ENCODE data around the gene GSK3A. TPM values are rescaled to one million over a fixed set of nuclear protein-coding genes. Genes with fewer than 3 reads are reported as not detected.
A peak's percentile ranks its signal among the peaks of the same experiment; 100 is the strongest.

GSK3A gene
- total and polyA plus RNA-seq, 9 of the 15 experiments (the other 6 are each of a cell fraction or from before 2014, with no cell fraction given) = 0.62 to 90.7 (median 33.3) TPM

- 0 out of 2 replicates have a peak, but pooled peaks have one; percentile 10 for TF ChIP-seq NKRF (IDR thresholded peaks at IDR 0.05; ENCODE audit: borderline replicate concordance)
- peak; percentile 73 for TF ChIP-seq GATA2 (CRISPR knock-in tag; IDR thresholded peaks at IDR 0.05)
- peak; percentile 49 for TF ChIP-seq SP2 (IDR thresholded peaks at IDR 0.05; ENCODE audit: extremely low read depth, low read depth, low read length, poor library complexity, severe bottlenecking)
- TF ChIP-seq HLTF (IDR thresholded peaks at IDR 0.05) = no peak
- peak; percentile 57; the same call in 1 of the 2 replicates for TF ChIP-seq SIN3B (IDR thresholded peaks at IDR 0.05; ENCODE audit: low read depth)
- no peak for TF ChIP-seq CBFB (CRISPR knock-in tag; IDR thresholded peaks at IDR 0.05)
- peak in 1 of 2 experiments; percentile 32; a peak in 1 of 4 replicates for TF ChIP-seq KDM4B (IDR thresholded peaks at IDR 0.05; ENCODE audit: borderline replicate concordance in 2 of 2, low read depth in 1 of 2)
- peak; percentile 79 for TF ChIP-seq FUS (optimal IDR thresholded peaks at IDR 0.05; ENCODE audit: low read depth, low read length)
- peak; percentile 64 for TF ChIP-seq MYC (IDR thresholded peaks at IDR 0.05; ENCODE audit: low read depth, low read length)
- TF ChIP-seq MYC (CRISPR knock-in tag; IDR thresholded peaks at IDR 0.05; ENCODE audit: borderline replicate concordance, low read depth) = no peak; the same call in 1 of the 2 replicates
- peak; percentile 37 for TF ChIP-seq TAF1 (IDR thresholded peaks at IDR 0.05; ENCODE audit: control insufficient read depth, extremely low read depth, insufficient read depth, low read length, severe bottlenecking)
- TF ChIP-seq ATF7 (IDR thresholded peaks at IDR 0.05) = peak; percentile 48; the same call in 1 of the 2 replicates
- peak; percentile 54 for TF ChIP-seq SAP30 (IDR thresholded peaks at IDR 0.05; ENCODE audit: borderline replicate concordance, insufficient read depth, low read depth, low read length, poor library complexity, severe bottlenecking)
- peak; percentile 66 for TF ChIP-seq CXXC5 (CRISPR knock-in tag; IDR thresholded peaks at IDR 0.05)
- peak; percentile 61 for TF ChIP-seq TBP (optimal IDR thresholded peaks at IDR 0.05; ENCODE audit: low read depth, low read length)
- TF ChIP-seq ZBED1 (IDR thresholded peaks at IDR 0.05) = no peak
- TF ChIP-seq NCOR1 (IDR thresholded peaks at IDR 0.05) = no peak
- 0 out of 2 replicates have a peak, but pooled peaks have one; percentile 30 for TF ChIP-seq ZNF263 (CRISPR knock-in tag; IDR thresholded peaks at IDR 0.05; ENCODE audit: borderline replicate concordance)
- TF ChIP-seq TRIM25 (IDR thresholded peaks at IDR 0.05; ENCODE audit: borderline replicate concordance) = no peak
- TF ChIP-seq SMARCA4 (IDR thresholded peaks at IDR 0.05) = 0 out of 2 replicates have a peak, but pooled peaks have one; percentile 8
- TF ChIP-seq KLF6 (CRISPR knock-in tag; IDR thresholded peaks at IDR 0.05; ENCODE audit: borderline replicate concordance) = no peak
- TF ChIP-seq ZNF830 (CRISPR knock-in tag; IDR thresholded peaks at IDR 0.05) = 0 out of 2 replicates have a peak, but pooled peaks have one; percentile 13
- no peak for TF ChIP-seq ERF (CRISPR knock-in tag; IDR thresholded peaks at IDR 0.05)
- no peak for TF ChIP-seq NELFE (IDR thresholded peaks at IDR 0.05; ENCODE audit: insufficient read depth, insufficient read length)
- TF ChIP-seq ZBTB7A (IDR thresholded peaks at IDR 0.05; ENCODE audit: borderline replicate concordance, control insufficient read depth, low read depth, low read length) = peak; percentile 99
Observed at GRCh38 chr19:42279902-42280814, 37.8 kb upstream of the GSK3A start (continued).
